OCI-LY7 (cell line): ENCODE results near the gene SCFD2. TPM values are rescaled to one million over a fixed set of nuclear protein-coding genes. Genes with fewer than 3 reads are reported as not detected.

ENCODE experiments used
- BruUV-seq: library from RNA; stranded (reverse); fragments of 400-500 nt; replicated peaks from 2 replicates; lab custom pipeline; 2021; lab: Mats Ljungman, UMichigan
- CTCF ChIA-PET: fragments of 300-600 bp; sonication (Branson Sonifier 250); formaldehyde crosslinking; loops from one replicate; lab custom pipeline; 2022; ENCODE audit warnings: antibody characterized with exemption; ENCODE audit not compliant: unreplicated experiment; lab: Charles Lee
- POLR2A ChIA-PET: fragments of 300-600 bp; sonication (Branson Sonifier 250); formaldehyde crosslinking; loops from one replicate; lab custom pipeline; 2022; ENCODE audit warnings: antibody characterized with exemption; lab: Charles Lee
- DNase-seq: peaks from one replicate; pipeline ENCODE4 v3.0.0-alpha.2; 2015; ENCODE audit warnings: low spot score
- H2AFZ ChIP-seq: fragments of 200-600 bp; sonication (generic), shearing (Covaris generic); 2 replicates; pipeline ENCODE4 v1.6.1; 2014; ENCODE audit warnings: mild to moderate bottlenecking, antibody characterized with exemption, low read length, moderate library complexity
- H3K27ac ChIP-seq: fragments of 200-600 bp; sonication (generic); 2 replicates; pipeline ENCODE4 v1.5.1; 2014; ENCODE audit warnings: mixed run types, low read depth, mild to moderate bottlenecking, moderate library complexity, low read length, inconsistent platforms; ENCODE audit not compliant: poor library complexity, severe bottlenecking
- H3K36me3 ChIP-seq: fragments of 200-600 bp; sonication (generic); 2 replicates; pipeline ENCODE4 v1.6.1; 2014; ENCODE audit warnings: mild to moderate bottlenecking, antibody characterized with exemption, low read length, moderate library complexity, mixed read lengths; ENCODE audit not compliant: insufficient read depth
- H3K4me1 ChIP-seq: fragments of 200-600 bp; sonication (generic); 2 replicates; pipeline ENCODE4 v1.5.1; 2014; ENCODE audit warnings: mild to moderate bottlenecking, low read length; ENCODE audit not compliant: insufficient read depth, poor library complexity, severe bottlenecking
- H3K4me2 ChIP-seq: fragments of 200-600 bp; sonication (generic); 2 replicates; pipeline ENCODE4 v1.6.1; 2014; ENCODE audit warnings: mild to moderate bottlenecking, low read length
- H3K4me3 ChIP-seq: fragments of 200-600 bp; sonication (generic); 2 replicates; pipeline ENCODE4 v1.5.1; 2014; ENCODE audit warnings: mild to moderate bottlenecking, low read depth, low read length; ENCODE audit not compliant: poor library complexity, severe bottlenecking
- H3K79me2 ChIP-seq: fragments of 200-600 bp; sonication (generic); 2 replicates; pipeline ENCODE4 v1.6.1; 2016; ENCODE audit warnings: low read depth, mild to moderate bottlenecking, low read length, moderate library complexity, mixed read lengths; ENCODE audit not compliant: insufficient read depth
- H3K9me2 ChIP-seq: fragments of 200-600 bp; sonication (generic); 2 replicates; pipeline ENCODE4 v1.6.1; 2016; ENCODE audit warnings: mild to moderate bottlenecking, low read length, mixed read lengths; ENCODE audit not compliant: insufficient read depth
- H3K9me3 ChIP-seq: fragments of 200-600 bp; sonication (generic); 2 replicates; pipeline ENCODE4 v1.6.1; 2014; ENCODE audit warnings: mild to moderate bottlenecking, mixed run types, low read length, mixed read lengths
- H4K20me1 ChIP-seq: fragments of 200-600 bp; sonication (generic); 2 replicates; pipeline ENCODE4 v1.6.1; 2014; ENCODE audit warnings: mild to moderate bottlenecking, antibody characterized with exemption, low read length, moderate library complexity, mixed read lengths; ENCODE audit not compliant: insufficient read depth
- CTCF ChIP-seq: fragments of 200-600 bp; sonication (generic); conservative IDR thresholded peaks from 2 replicates; pipeline ENCODE4 v1.5.1; 2014; ENCODE audit warnings: mild to moderate bottlenecking, antibody characterized with exemption, low read length, moderate library complexity, mixed read lengths
- EZH2phosphoT487 ChIP-seq: fragments of 200-600 bp; sonication (generic); IDR thresholded peaks from 2 replicates; pipeline ENCODE4 v1.6.1; 2018; ENCODE audit warnings: low read depth, borderline replicate concordance, mild to moderate bottlenecking, mixed run types, antibody characterized with exemption, low read length, moderate library complexity, mixed read lengths
- intact Hi-C: fragments of 100-400 bp; cut with micrococcal nuclease; formaldehyde crosslinking; loops from one replicate; pipeline ENCODE4 v1.10.0; 2022; ENCODE audit not compliant: unreplicated experiment
- total RNA-seq, 2 experiments: library from RNA; depleted of rRNA in 1 of 2; stranded (reverse); fragments of >200 nt in 1 of 2; shearing (Covaris generic) in 1 of 2; gene quantifications; 2 replicates each; pipeline ENCODE4 v1.2.3, GENCODE V29; 2014 to 2022

Gene SCFD2
- total RNA-seq, 2 experiments from 2014 or later = 27.2 to 52.0 TPM

- ChIA-PET POLR2A (interaction anchor here (0.7 to 1.3 kb wide), 2 partner anchors 10 to 1301 kb away, joined by 3 to 4 read pairs; no protein-coding TSS in a partner anchor), CTCF (no interaction called here)
- Histone ChIP-seq H2AFZ (no peak overlapping the region), H3K27ac (no peak overlapping the region), H4K20me1 (no peaks in the 10 kb centered on the region), H3K4me3 (no peak overlapping the region), H3K36me3 (no peaks in the 10 kb centered on the region), H3K9me2 (no peaks in the 10 kb centered on the region), H3K4me2 (no peak overlapping the region), H3K79me2 (no peaks in the 10 kb centered on the region), H3K9me3 (no peaks in the 10 kb centered on the region), H3K4me1 (no peaks in the 10 kb centered on the region)
- no TSS peak for BruUV-seq
- intact Hi-C loops = no loop called here
- no peak for TF ChIP-seq EZH2phosphoT487
- no peak for TF ChIP-seq CTCF
- DNase-seq = no peak
Observed at GRCh38 chr4:52852711-52853110, 513.1 kb downstream of the SCFD2 start.

- H3K79me2 ChIP-seq = no peaks in the 10 kb centered on the region
- DNase-seq = no peak
- H3K36me3 ChIP-seq = no peaks in the 10 kb centered on the region
- no peak overlapping the region for H3K4me3 ChIP-seq
- no peak overlapping the region for H3K4me2 ChIP-seq
- intact Hi-C loops = no loop called here
- no peak overlapping the region for H3K27ac ChIP-seq
- no TSS peak for BruUV-seq
- ChIA-PET CTCF (no interaction called here), POLR2A (no interaction called here)
- no peaks in the 10 kb centered on the region for H3K9me2 ChIP-seq
- TF ChIP-seq EZH2phosphoT487 = no peak
- TF ChIP-seq CTCF = no peak
- H3K9me3 ChIP-seq = no peaks in the 10 kb centered on the region
- H2AFZ ChIP-seq = no peak overlapping the region
- no peaks in the 10 kb centered on the region for H3K4me1 ChIP-seq
- H4K20me1 ChIP-seq = no peaks in the 10 kb centered on the region
Observed at GRCh38 chr4:52852041-52852440, 513.8 kb downstream of the SCFD2 start.

- Histone ChIP-seq H4K20me1 (no peaks in the 10 kb centered on the region), H3K9me3 (no peaks in the 10 kb centered on the region), H3K36me3 (no peaks in the 10 kb centered on the region), H3K9me2 (no peaks in the 10 kb centered on the region), H3K79me2 (no peaks in the 10 kb centered on the region), H3K4me1 (no peaks in the 10 kb centered on the region), H3K27ac (no peak overlapping the region), H2AFZ (no peak overlapping the region), H3K4me3 (no peak overlapping the region), H3K4me2 (no peak overlapping the region)
- DNase-seq = no peak
- TF ChIP-seq CTCF (no peak), EZH2phosphoT487 (no peak)
- intact Hi-C loops = no loop called here
- POLR2A ChIA-PET = no interaction called here
- CTCF ChIA-PET = no interaction called here
- no TSS peak for BruUV-seq
Observed at GRCh38 chr4:52850406-52851124, 515.3 kb downstream of the SCFD2 start.
